Stimulated activated CD8-positive, alpha-beta memory T cell treated with anti-CD3 and anti-CD28 coated beads, Interleukin-7, amount 100 ng/mL, for 1 hour (primary cell): ENCODE data around the gene TARBP1.
"Not testable (repeated sequence)": the region's sequence is repeated elsewhere in the genome, so short reads cannot be mapped to it uniquely, and the experiment has no call there.

ENCODE experiments used
- DNase-seq, 2 donors: peaks; one replicate each; pipeline ENCODE4 v3.0.0-alpha.2; 2020; ENCODE audit warnings: low read depth in 2 of 2

TARBP1 gene

DNA sequence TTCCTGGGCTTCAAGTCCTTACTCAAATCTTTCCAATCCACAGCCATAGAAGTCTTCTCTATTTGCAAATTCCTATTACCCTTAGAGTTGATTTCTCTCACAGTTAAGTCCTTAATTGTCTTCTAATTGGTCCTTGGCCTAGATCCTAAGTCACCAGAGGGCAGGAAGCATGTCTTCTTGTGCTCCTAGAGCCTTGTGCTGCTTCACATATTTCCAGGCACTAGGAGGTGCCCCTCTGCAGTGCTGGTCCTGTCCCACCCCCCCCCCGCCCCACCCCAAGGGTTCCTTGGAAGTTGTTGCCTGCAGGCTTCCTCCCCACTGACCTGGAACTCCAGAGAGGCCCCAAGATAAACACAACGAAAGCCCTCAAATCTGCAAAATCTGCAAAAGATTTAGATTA lies 28.1 kb upstream of the TARBP1 start:
- no peak for DNase-seq

GRCh38 chr1:234505769-234506102 lies 26.8 kb upstream of the TARBP1 start:
- DNase-seq: no peak

- DNase-seq: no peak
Observed at GRCh38 chr1:234504969-234505768, 26.2 kb upstream of the TARBP1 start.

GRCh38 chr1:234504251-234504650 lies 25.3 kb upstream of the TARBP1 start:
- DNase-seq: not testable (repeated sequence)

DNA sequence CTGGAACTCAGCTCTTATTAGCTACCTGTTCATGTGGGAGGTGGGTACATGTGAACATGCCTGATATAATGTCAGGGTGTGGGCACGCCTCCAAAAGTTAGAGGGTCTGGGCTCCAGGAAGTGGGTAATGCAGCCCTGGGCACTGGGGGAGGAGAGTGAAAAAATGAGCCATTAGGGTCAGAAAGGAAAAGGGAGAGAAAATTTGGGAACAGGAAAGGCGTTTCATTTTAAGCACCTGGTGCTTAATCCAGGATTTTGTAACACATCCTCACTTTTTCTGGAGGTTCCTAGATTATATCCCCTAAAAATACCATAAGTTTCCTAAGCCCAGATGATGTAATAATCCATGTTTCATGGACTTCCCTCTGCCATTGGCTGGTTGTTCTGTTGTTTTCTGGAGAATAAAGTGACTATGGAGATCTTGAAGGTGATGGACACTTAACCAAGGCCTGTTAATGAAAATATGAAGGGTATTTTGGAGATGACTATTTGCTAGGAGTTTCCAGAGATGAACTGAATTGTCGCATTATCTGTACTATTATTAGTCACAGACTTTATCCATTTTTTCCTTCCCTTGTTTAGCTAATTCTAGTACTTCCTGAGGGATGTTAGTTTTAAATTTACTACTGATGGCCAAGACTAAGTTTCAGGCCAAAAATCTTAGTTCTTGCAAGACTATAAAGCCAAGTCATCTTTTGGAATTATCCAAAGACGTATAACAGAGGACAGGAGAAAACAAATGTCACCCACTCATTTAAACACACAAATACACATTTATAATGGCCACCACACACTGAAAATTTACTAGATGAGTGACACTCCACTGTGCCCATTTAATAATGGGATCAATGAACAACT lies 24.4 kb upstream of the TARBP1 start:
- DNase-seq: no peak

GRCh38 chr1:234502785-234503184 lies 23.8 kb upstream of the TARBP1 start:
- DNase-seq: no peak

DNA sequence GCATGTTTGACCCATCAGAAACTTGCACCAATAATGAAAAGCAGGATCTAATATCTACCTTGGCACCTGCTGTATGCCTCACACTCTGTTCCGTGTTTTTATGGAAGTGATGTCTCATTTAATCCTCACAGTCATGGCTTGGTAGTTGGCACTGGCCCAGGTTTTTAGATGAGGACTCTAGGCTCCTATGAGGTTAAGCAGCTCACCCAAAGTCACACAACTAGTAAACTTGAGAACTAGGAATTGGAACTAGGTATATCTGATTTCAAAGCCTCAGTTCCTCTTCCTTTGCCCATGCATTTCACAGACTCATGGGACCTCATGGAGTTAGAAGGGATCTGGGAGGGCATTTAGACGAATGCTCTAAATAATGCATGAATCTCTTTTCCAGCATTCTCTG lies 21.3 kb upstream of the TARBP1 start:
- DNase-seq: no peak

- DNase-seq: no peak
Observed at GRCh38 chr1:234499943-234500245, 20.9 kb upstream of the TARBP1 start.

DNA sequence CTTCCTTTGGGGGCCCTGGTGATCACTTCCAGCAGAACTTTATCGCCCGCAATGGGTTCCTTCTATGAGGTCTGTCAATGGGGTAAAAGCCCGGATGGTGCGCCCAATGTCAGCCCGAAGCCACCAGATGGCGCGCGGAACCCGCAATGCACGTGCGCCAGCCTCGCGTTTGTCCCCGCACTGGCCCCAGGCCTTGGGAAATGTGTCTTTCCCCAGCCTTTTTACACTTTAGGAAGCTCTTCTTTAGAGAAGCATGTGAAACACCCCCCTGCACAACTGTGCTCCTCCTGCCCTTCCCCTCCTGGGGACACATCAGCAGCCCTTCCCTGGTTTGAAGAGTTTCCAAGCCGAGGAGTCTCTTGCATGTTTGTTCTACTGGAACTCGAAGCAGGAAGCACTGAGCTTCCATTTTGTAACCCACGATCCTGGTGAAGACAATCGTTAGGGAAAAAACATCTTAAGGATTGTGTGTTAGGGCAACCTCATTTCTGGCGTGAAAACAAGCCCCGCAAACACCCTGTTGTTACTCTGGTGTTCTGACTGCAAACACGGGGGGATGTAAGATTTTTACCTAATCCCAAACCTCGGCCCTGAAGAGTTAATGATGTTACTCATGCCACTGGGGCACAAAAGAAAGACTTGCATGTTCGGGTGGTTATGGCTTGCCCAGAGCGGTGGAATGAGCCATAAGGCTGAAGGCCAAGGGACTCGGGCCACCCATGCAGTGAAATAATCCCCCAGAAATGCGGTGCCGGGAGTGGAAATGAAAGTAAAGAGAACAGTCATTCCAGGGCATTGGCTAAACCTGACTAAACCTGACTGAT lies 20.4 kb upstream of the TARBP1 start:
- DNase-seq: peak; percentile 60 to 72

- no peak for DNase-seq
Observed at GRCh38 chr1:234498448-234499118, 19.6 kb upstream of the TARBP1 start.

- no peak for DNase-seq
Observed at GRCh38 chr1:234497589-234497988, 18.6 kb upstream of the TARBP1 start.

DNA sequence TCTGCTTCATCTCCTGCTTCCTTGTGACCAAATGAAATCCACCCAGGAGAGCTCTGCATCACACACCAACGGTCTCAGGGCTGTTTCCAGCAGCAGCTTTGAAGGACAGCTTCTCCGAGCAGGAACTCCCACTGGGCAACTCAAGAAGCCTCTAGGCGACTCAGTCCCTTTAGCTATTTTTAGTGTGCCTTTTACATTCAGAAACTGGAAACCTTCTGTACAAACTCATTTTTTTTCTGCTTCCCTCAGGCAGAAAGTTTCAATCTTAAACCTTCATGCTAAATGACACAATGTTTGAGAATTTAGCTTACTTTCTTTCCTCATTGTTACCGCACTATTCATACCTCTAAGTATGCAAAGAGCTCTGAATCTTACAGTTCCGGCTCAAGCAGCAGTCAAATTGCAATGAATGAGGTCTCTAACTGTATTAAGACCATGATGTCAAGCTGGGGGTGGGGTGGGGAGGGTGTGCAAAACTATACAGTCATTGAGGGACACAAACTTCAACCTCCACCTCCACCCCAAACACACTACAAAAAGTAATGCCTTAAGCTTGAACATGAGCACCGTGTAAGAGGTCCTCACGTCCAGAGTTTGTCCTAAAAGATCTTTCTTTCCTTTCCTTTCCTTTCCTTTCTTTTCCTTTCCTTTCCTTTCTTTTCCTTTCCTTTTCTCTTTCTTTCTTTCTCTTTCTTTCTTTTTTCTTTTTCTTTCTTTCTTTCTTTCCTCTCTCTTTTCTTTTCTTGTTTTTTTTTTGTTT lies 16.4 kb upstream of the TARBP1 start:
- no peak for DNase-seq

DNA sequence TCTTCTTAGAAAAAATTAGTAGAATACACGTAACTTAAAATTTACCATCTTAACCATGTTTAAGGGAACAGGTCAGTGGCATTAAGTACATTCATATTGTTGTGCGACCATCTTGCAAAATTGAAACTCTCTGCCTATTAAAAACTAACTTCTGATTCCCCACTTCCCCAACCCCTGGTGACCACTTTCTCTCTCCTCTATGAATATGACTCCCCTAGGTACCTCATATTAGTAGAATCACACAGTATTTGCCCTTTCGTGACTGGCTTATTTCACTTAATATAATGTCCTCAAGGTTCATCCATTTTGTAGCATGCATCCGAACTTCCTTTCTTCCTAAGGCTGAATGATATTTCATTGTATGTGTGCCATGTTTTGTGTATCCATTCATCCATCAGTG lies 15.1 kb upstream of the TARBP1 start:
- no peak for DNase-seq

GRCh38 chr1:234490793-234491479 lies 12.0 kb upstream of the TARBP1 start:
- no peak for DNase-seq

DNA sequence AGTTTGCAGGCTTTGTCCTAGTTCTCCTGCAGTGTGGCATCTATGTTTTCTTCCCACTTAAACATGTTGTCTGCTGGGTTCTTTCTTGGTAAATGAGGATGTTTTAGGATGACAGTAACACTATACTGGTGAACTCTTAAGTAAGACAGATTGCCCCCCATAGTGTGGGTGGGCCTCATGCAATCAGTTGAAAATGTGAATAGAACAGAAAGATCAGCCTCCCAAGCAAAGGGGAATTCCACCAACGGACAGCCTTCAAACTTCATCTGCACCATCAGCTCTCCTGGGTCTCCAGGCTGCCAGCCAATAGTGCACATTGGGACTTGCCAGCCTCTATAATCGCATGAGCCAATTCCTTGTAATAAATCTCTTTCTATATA lies 10.7 kb upstream of the TARBP1 start:
- no peak for DNase-seq

DNA sequence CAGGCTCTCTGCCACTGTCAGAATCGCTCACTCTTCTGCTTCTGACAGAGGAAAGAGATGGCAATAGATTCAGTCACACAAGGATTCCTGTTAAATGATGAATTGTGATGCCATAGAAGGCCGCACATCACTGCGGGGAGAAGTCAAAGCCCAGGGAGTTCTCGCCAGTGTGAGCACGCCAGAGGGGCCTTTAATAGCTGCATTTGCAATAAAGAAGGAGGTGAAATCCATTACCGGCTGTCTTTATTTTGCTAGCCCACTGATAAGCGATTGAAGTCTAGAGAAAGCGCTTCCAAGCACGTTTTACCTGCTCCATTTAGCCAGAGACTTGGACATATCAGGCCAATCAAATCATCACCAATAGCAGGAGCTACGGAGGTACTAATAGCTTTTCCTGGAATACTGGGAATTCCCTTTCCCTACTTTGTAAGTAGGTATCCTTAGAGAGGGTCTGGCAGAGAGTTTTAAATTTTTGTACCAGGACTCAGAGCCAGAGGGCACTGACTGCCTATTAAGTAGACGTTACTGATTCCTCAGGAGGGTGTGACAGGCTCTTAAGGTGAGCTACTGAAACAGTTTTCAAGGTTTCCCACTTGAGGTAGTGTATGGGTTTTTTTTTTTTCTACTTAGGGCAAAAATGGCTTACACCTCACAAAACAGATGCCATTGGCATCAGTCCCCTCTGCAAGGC lies 10.2 kb upstream of the TARBP1 start:
- DNase-seq: no peak

DNA sequence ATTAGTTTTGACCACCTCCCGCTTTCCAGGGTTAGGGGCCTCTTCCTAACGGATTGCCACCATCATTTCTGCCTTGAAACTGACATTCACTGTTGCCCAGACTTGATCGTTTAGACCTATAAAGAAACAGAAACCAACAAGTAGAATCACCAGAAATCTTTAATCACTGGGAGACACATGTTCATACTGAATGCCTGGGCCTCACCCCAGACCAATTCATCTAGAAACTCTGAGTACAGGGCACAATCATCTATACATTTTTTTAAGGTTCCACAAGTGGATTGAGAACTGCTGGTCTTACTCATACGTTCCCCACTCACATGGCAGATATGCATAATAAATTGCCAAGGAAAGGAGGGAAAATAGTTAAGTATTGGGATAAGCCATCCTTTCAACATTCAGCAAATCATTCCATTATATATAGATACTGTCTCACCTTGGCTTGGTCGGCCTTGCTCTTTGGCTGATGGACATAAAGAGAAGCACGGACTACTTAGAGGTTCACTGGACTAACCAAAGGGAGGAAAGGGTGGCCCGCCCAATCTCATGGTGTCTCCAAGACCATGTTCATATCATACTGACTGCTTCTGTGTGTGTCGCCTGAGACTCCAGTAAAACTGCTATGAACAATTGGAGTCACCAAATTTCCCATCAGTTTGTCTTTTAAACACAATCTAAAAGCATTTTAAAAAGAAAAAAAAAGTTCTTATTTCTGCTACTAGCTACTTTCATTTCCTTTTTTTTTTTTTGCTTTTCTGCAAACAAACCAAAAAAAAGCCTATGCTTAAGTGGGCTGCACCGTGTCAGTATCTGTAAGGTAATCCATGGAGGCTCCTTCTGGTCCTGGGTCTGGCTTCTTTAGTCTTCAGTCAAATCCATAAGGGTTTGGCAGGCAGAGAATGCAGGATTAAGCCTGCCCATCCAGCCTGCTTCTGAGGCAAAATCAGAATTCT lies 9.4 kb upstream of the TARBP1 start:
- DNase-seq: no peak

DNA sequence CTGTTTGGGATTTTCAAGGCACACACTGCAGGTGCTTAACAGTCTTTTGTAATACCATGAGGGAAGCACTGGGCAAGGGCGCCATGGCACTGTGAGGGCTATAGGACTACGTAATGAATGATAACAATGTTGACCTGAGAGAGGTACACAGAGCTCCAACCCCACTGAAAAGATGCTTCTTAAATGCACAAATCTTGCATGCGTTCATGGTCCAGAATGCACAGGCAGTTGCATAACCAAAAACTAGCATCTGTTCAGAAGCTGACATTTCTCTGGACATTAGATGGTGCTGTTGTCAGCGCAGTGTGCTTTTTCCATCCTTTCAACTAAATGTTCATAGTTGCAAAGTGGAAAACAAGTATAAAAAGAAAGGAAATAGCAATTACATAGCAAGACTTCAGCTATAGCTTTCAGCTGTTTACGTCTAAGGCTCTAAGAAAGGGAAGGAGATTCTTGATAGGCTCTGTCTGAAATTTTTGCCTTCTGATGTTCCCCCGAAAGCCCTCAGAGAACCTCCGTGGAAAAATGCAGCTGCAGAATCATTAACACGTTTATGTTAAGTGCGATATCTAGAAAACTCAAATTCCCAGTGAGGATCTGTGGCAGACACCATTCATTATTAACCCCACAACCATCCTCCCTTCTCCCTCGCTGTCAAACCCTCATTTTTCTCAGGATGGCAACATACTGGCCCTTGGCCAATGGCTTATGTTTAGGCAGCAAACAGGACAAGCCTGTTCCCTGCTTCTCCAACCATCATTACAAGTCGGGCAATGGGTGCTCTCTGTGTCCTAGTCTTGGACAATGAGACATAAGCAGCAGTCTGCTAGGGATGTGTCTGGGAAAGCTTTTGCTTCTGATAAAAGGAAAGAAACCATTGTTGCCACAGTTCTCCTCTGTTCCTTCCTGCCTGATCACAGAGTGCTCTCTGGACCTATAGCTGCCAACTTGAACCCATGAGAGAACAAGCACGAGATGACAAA lies 8.2 kb upstream of the TARBP1 start:
- no peak for DNase-seq
